HG03095 (cell line): ENCODE results near the gene SSX2IP.
"Not testable (repeated sequence)": the region's sequence is repeated elsewhere in the genome, so short reads cannot be mapped to it uniquely, and the experiment has no call there.

ENCODE experiments used
- ATAC-seq: cut with Tn5 transposase; IDR thresholded peaks from one replicate; pipeline ENCODE4 v1.9.1; 2021; ENCODE audit warnings: moderate library complexity; ENCODE audit not compliant: unreplicated experiment

The SSX2IP gene

GRCh38 chr1:84682047-84682446 lies 8.2 kb downstream of the SSX2IP start:
- no peak for ATAC-seq

GRCh38 chr1:84677415-84678099 lies 12.7 kb downstream of the SSX2IP start:
- no peak for ATAC-seq

- ATAC-seq = no peak
Observed at GRCh38 chr1:84675631-84676030, 14.6 kb downstream of the SSX2IP start.

DNA sequence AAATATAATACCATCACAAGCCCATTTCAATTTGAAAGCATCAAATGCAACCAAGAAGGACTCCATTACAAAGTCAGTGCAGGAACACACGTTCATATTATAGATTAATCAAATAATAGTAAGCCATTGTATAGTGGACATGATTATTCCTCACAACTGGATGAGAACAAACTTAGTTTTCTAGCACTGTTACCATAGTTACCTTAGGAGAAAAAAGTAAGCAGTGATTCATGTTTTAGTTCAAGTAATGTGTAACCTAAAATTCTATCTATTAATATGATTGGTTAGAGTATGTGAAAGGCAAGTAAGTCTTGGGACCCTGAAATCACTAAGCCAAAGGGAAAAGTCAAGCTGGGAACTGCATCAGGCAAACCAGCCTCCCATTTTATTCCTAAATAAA lies 15.2 kb downstream of the SSX2IP start:
- no peak for ATAC-seq

GRCh38 chr1:84674705-84675104 lies 15.6 kb downstream of the SSX2IP start:
- no peak for ATAC-seq

GRCh38 chr1:84674021-84674420 lies 16.2 kb downstream of the SSX2IP start:
- ATAC-seq = no peak

GRCh38 chr1:84672080-84672854 lies 18.0 kb downstream of the SSX2IP start:
- no peak for ATAC-seq

DNA sequence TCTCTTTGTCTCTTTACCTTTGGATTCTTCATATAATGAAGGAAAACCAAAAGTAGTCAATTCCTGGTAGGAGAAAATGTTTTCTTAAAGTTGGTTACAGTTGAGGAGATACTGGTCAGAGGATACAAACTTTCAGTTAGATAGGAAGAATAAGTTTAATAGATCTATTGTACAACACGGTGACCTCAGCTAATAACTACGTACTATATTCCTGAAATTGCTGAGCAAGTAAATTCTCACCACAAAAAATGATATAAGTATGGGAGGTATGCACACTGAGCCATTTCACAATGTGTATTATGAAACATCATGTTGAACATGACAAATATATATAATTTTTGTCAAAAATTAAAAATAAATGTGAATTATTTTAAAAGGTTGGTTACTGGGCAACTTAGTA lies 20.4 kb downstream of the SSX2IP start:
- ATAC-seq = no peak

DNA sequence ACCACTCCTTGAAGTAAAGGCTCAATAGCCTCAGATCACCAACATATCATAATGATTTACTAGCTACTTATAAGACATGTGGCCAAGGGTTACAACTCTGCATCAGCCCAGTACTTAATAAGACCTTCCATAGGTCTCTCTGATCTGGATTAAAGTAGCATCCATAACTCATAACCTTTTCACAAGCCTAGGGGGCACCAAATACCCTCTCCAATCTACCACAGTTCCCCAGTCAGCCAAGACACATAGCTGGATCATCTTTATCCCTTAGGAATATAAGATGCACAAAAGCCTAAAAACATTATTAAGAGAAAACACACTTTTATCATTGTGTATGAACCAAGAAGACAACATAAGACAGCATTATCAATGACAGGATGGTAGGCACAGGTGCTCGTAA lies 22.1 kb downstream of the SSX2IP start:
- no peak for ATAC-seq

GRCh38 chr1:84665703-84666317 lies 24.5 kb downstream of the SSX2IP start:
- ATAC-seq = no peak

- ATAC-seq = no peak
Observed at GRCh38 chr1:84653130-84653677, 37.1 kb downstream of the SSX2IP start.

- ATAC-seq = no peak
Observed at GRCh38 chr1:84644472-84644871, 45.8 kb downstream of the SSX2IP start.

- no peak for ATAC-seq
Observed at GRCh38 chr1:84643183-84643582, 47.1 kb downstream of the SSX2IP start.

DNA sequence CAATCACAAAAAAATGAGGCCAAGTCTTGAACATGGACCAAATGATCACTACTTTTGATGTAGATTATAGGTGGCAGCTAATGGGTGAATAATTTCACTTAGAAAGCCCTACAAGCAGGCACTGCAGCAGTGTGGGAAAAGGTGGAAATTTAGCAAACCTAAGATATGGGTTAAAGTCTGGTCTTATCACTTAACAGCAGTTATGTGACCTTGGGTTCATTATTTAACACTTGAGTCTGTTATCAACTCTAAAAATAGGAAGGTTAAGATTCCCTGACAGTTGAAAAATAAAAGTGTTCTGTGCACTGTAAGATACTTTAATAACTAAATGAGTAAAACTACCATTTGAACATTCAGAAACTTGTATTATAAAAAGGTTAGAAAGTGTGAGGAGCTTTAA lies 47.5 kb downstream of the SSX2IP start:
- no peak for ATAC-seq

DNA sequence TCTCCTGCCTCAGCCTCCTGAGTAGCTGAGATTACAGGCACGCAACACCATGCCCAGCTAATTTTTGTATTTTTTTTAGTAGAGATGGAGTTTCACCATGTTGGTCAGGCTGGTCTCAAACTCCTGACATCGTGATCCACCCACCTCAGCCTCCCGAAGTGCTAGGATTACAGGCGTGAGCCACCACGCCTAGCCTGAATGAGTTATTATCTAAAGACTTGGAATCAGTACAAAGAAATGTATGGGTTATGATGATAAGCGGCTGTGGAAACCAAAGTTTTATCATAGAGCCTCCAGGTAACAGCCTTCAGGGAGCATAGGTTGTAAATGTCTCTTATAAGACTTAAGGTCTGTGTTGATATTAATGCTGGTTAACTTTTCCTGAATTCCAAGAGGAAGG lies 50.5 kb downstream of the SSX2IP start:
- ATAC-seq = not testable (repeated sequence)

- ATAC-seq = no peak
Observed at GRCh38 chr1:84635429-84635828, 54.8 kb downstream of the SSX2IP start.

GRCh38 chr1:84634536-84635205 lies 55.6 kb downstream of the SSX2IP start:
- no peak for ATAC-seq

DNA sequence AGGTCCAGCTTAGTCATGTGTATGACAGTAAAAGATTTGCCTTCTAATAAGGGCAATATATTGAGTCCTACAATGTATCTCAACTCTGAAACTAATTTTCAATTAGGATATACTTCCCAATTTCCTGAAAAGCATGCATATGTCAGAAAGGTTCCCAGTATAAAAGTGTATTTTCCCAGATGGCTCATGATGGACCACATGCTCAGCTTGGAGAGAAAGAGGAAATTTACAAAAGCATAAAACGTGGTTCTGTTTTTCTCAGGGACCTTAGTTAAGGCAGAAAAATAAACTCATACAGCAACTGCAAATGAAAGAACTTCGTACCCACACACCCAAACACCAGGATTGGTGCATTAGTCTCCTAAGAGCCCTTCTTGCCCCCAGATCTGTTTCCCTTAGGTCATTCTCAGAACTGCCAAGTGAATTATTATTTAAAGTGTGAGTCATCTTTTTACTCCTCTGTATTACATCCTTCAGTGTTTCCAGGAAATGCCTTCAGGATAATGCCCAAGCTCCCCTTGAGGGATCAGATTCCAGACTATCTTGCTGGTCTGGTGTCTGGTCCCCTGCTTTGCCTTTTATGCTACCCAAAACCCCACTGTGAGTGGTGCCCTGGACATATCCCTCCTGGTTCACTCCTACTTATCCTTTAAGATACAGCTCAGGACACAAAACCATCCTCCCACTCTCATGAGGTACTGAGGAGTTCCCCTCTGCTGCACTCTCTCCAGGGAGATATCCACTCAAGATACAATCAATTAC lies 57.4 kb downstream of the SSX2IP start:
- ATAC-seq = no peak

- ATAC-seq = no peak
Observed at GRCh38 chr1:84632137-84632536, 58.1 kb downstream of the SSX2IP start.

GRCh38 chr1:84624876-84625275 lies 65.4 kb downstream of the SSX2IP start:
- ATAC-seq = no peak

DNA sequence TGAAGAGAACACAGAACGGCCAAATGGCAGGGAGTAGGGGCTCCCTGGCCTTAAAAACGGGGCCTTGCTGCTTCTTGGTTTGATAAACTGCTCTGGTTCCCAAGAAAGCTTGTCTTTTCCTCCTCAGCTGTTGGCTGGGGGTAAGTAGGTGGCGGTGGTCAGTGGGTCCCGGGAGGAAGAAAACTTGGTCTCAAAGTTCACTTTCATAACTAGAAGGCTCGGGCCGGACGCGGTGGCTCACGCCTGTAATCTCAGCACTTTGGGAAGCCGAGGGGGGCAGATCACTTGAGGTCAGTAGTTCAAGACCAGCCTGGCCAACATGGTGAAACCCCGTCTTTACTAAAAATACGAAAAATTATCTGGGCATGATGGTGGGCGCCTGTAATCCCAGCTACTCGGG lies 68.7 kb downstream of the SSX2IP start:
- no peak for ATAC-seq
